Measurements from ENCODE around the gene ABCC2.

ABCC2 gene

DNA sequence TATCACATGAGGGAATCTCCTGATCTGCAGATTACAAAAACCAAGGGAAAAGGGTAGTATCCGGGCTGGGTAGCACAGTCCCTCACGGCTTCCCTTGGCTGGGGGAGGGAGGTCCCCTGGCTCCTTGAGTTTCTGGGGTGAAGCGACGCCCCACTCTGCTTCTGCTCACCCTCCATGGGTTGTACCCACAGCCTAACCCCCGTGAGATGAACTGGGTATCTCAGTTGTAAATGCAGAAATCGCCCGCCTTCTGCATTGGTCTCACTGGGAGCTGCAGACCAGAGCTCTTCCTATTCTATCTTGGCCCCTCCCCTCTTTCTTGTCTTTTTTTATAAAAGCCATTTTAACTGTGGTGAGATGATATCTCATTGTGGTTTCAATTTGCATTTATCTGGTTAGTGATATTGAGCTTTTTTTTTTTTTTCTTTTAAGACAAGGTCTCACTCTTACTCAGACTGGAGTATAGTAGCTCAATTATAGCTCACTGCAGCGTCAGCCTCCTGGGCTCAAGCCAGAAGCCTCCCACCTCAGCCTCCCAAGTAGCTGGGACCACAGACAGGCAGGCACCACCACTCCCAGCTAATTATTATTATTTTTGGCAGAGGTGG is 87.8 kb downstream of the ABCC2 start:
- TF ChIP-seq MYC (IDR thresholded peaks at IDR 0.05; ENCODE audit: low read depth, low read length) (no peak), POLR2A (IDR thresholded peaks at IDR 0.05; ENCODE audit: extremely low read depth, insufficient read length) (no peak)
- TF ChIP-seq, protein P1, sequence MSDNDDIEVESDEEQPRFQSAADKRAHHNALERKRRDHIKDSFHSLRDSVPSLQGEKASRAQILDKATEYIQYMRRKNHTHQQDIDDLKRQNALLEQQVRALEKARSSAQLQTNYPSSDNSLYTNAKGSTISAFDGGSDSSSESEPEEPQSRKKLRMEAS (IDR thresholded peaks at IDR 0.05; ENCODE audit: low read depth, low read length), result no peak
- TF ChIP-seq, protein P2, sequence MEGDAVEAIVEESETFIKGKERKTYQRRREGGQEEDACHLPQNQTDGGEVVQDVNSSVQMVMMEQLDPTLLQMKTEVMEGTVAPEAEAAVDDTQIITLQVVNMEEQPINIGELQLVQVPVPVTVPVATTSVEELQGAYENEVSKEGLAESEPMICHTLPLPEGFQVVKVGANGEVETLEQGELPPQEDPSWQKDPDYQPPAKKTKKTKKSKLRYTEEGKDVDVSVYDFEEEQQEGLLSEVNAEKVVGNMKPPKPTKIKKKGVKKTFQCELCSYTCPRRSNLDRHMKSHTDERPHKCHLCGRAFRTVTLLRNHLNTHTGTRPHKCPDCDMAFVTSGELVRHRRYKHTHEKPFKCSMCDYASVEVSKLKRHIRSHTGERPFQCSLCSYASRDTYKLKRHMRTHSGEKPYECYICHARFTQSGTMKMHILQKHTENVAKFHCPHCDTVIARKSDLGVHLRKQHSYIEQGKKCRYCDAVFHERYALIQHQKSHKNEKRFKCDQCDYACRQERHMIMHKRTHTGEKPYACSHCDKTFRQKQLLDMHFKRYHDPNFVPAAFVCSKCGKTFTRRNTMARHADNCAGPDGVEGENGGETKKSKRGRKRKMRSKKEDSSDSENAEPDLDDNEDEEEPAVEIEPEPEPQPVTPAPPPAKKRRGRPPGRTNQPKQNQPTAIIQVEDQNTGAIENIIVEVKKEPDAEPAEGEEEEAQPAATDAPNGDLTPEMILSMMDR (IDR thresholded peaks at IDR 0.05; ENCODE audit: low read depth, low read length), result no peak
- DNase-seq (ENCODE audit: low read depth), result no peak
- H3K4me3 ChIP-seq (ENCODE audit: low read depth, low read length), result no peak overlapping the region

DNA sequence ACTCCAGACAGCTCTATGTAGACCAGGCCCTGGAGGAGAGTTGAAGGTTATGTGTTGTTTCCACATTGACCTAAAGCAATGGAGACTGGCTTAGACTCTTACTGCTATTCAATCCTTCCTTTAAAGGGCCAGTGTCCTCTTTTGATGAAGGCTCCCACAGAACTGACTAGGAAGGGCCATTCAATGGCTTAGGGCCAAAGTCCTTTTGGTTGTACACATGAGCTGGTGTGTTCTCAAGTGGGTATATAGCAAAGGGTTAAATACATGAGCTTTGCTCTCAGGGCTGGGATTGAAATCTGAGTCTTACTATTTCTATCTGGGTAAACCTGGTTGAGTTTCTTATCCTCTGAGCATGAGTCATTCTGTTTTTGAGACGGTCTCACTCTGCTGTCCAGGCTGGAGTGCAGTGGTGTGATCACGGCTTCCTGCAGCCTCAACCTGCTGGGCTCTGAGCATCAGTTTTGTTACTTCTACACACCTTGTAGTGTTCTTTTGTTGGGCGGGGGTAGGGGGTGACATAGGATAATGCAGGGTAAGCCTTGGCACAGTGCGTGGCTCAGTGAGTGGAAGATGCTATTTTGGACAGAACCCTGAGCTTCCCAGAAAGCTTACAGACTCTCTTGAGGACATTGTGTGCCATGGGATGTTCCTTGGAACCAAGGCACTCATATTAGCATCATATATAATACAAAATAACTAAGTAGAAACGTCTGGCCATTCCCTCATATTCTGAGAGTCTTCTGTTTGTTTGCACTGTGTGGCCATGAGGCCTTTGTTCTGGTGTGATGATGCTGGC is 90.1 kb downstream of the ABCC2 start:
- TF ChIP-seq, protein P1 (IDR thresholded peaks at IDR 0.05; ENCODE audit: low read depth, low read length), result no peak
- TF ChIP-seq MYC (IDR thresholded peaks at IDR 0.05; ENCODE audit: low read depth, low read length) (no peak), POLR2A (IDR thresholded peaks at IDR 0.05; ENCODE audit: extremely low read depth, insufficient read length) (no peak)
- TF ChIP-seq, protein P2 (IDR thresholded peaks at IDR 0.05; ENCODE audit: low read depth, low read length), result no peak
- H3K4me3 ChIP-seq (ENCODE audit: low read depth, low read length), result no peak overlapping the region
- no peak for DNase-seq (ENCODE audit: low read depth)

DNA sequence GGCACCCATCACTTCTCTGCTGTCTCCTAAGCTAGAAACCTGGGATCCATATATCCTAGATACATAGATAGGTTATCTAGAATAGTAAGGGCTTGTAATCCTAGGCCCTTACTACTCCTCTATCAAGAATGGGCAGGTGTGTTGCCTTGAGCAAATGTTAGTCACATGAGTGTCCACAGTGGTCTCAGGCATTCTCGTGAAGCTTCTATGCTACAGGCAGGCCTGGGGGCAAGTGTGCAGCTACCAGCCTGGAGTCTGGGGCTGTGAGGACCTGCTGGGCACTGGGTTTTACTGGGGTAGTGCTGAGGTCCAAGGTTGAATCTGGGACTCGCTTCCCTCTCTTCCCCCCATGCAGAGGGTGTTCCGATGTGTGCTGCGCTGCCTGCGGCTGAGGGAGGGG is 91.4 kb downstream of the ABCC2 start:
- TF ChIP-seq, protein P2 (IDR thresholded peaks at IDR 0.05; ENCODE audit: low read depth, low read length), result no peak
- DNase-seq (ENCODE audit: low read depth), result no peak

DNA sequence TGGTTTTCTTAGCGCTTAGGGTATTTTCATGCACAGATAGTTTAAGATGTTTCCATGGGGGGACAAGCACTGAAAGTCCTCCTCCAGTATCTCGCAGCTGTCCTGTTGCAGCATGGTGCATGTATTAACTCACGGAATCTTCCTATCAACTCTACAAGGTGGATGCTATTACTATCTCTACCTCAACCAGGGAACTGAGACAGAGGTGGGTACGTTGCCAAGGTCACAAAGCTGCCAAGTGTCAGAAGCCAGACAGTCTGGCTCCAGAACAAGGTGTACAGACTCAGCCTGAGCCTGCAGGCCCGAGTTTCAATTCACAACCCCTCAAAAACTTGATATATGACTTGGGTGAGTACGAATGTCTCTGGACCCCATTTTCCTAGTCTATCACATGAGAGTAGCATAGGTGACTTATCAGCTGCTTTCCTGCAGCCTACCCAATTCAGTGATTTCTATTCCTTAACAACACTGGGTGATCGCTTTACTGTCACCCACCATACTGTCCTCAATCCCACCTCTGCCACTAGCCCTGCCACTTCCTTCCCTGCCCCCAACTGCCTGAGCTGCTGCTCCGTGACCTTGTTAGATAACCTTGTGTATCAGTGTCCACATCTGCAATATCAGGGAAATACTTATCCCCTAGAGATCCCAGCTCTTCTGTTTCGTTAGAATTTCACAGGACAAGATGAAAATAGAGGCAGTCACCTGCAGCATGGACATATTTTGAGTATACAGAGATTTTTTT is 92.1 kb downstream of the ABCC2 start:
- no peak overlapping the region for H3K4me3 ChIP-seq (ENCODE audit: low read depth, low read length)
- DNase-seq (ENCODE audit: low read depth), result no peak

More for the DNA sequence above, 91.4 kb downstream of the ABCC2 start:
- no peak overlapping the region for H3K4me3 ChIP-seq (ENCODE audit: low read depth, low read length)

DNA sequence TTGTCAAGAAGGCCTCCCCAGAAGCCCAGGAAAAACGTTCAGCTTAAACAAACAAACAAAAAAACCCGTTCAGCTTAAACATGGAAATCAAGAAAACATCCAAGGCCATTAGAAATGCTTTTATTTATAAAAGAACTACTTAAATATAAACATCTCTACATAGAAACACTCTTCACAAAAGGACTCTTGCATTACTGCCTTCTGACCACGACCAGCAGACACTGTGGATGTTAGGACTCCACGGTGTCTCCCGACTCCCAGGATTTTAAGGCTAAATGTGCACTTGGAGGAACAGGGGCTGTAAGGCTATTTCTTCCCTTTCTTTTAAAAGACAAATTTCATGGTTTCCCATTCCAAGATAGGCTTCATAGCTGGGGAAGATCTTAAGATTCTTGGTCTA is 93.0 kb downstream of the ABCC2 start:
- TF ChIP-seq, protein P2 (IDR thresholded peaks at IDR 0.05; ENCODE audit: low read depth, low read length), result no peak
- TF ChIP-seq POLR2A (IDR thresholded peaks at IDR 0.05; ENCODE audit: extremely low read depth, insufficient read length) (no peak), MYC (IDR thresholded peaks at IDR 0.05; ENCODE audit: low read depth, low read length) (no peak)
- H3K4me3 ChIP-seq (ENCODE audit: low read depth, low read length), result no peak overlapping the region
- no peak for DNase-seq (ENCODE audit: low read depth)

More for the DNA sequence above, 92.1 kb downstream of the ABCC2 start:
- no peak for TF ChIP-seq MYC (IDR thresholded peaks at IDR 0.05; ENCODE audit: low read depth, low read length)
- TF ChIP-seq POLR2A (IDR thresholded peaks at IDR 0.05; ENCODE audit: extremely low read depth, insufficient read length), result no peak
- TF ChIP-seq, protein P1 (IDR thresholded peaks at IDR 0.05; ENCODE audit: low read depth, low read length), result no peak
- TF ChIP-seq, protein P2 (IDR thresholded peaks at IDR 0.05; ENCODE audit: low read depth, low read length), result no peak
